HEK293 (cell line): ENCODE measurements around the gene NCKAP5.

ENCODE experiments used
- ATF2 ChIP-seq: fragments of 450-650 bp; formaldehyde crosslinking; IDR thresholded peaks from 2 replicates; pipeline ENCODE4 v1.5.1; 2016; ENCODE audit warnings: missing biosample characterization, missing genetic modification characterization, low read depth
- TCF7L2 ChIP-seq: IDR thresholded peaks from 2 replicates; pipeline ENCODE4 v1.6.1; 2011; ENCODE audit warnings: low read depth, mild to moderate bottlenecking, inconsistent platforms, low read length, moderate library complexity, borderline replicate concordance
- YY1 ChIP-seq: fragments of 450-650 bp; formaldehyde crosslinking; IDR thresholded peaks from 2 replicates; pipeline ENCODE4 v1.5.1; 2018; ENCODE audit warnings: missing biosample characterization, missing genetic modification characterization
- ZNF169 ChIP-seq: fragments of 450-650 bp; formaldehyde crosslinking; IDR thresholded peaks from 2 replicates; pipeline ENCODE4 v1.5.1; 2016; ENCODE audit warnings: missing biosample characterization, missing genetic modification characterization
- ZNF214 ChIP-seq: fragments of 450-650 bp; formaldehyde crosslinking; IDR thresholded peaks from 2 replicates; pipeline ENCODE4 v1.5.1; 2017; ENCODE audit warnings: missing biosample characterization, mild to moderate bottlenecking, missing genetic modification characterization, borderline replicate concordance
- ZNF350 ChIP-seq: fragments of 450-650 bp; formaldehyde crosslinking; IDR thresholded peaks from 2 replicates; pipeline ENCODE4 v1.5.0; 2017; ENCODE audit warnings: missing biosample characterization, mild to moderate bottlenecking, missing genetic modification characterization
- ZNF830 ChIP-seq: fragments of 450-650 bp; IDR thresholded peaks from 2 replicates; pipeline ENCODE4 v1.5.0; 2018; ENCODE audit warnings: missing biosample characterization, missing genetic modification characterization, low read depth, mild to moderate bottlenecking, moderate library complexity
- TF ChIP-seq, protein P1 (sequence below): fragments of 450-650 bp; formaldehyde crosslinking; IDR thresholded peaks from 2 replicates; pipeline ENCODE4 v1.5.1; 2016; ENCODE audit warnings: missing biosample characterization, missing genetic modification characterization

DNA sequence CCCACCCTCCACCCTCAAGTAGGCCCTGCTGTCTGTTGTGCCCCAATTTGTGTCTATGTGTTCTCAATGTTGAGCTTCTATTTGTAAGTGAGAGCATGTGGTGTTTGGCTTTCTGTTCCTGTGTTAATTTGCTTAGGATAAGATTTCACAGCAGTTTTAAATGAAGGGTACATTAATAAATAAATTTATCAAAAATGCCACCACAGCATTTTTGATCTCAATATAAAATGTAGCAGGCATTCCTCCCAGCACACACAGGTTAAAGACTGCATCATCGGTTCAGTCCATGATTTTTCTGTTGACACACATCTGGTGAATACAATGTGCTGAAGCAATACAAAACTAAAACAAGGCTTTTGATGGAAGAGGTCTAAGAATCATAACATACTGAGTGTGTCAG, 486.2 kb downstream of the NCKAP5 start:
- TF ChIP-seq, protein P1, sequence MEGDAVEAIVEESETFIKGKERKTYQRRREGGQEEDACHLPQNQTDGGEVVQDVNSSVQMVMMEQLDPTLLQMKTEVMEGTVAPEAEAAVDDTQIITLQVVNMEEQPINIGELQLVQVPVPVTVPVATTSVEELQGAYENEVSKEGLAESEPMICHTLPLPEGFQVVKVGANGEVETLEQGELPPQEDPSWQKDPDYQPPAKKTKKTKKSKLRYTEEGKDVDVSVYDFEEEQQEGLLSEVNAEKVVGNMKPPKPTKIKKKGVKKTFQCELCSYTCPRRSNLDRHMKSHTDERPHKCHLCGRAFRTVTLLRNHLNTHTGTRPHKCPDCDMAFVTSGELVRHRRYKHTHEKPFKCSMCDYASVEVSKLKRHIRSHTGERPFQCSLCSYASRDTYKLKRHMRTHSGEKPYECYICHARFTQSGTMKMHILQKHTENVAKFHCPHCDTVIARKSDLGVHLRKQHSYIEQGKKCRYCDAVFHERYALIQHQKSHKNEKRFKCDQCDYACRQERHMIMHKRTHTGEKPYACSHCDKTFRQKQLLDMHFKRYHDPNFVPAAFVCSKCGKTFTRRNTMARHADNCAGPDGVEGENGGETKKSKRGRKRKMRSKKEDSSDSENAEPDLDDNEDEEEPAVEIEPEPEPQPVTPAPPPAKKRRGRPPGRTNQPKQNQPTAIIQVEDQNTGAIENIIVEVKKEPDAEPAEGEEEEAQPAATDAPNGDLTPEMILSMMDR (tag by site-specific recombination): no peak
- TF ChIP-seq YY1 (tag by site-specific recombination) (no peak), ATF2 (tag by site-specific recombination) (no peak), TCF7L2 (no peak), ZNF169 (no peak), ZNF214 (no peak), ZNF350 (tag by site-specific recombination) (no peak), ZNF830 (no peak)
